ENCODE measurements around the gene CD93.

CD93 gene

GRCh38 chr20:23123886-23124285 lies 37.8 kb upstream of the CD93 start:
- H3K27me3 Mint-ChIP-seq = peaks cover 31% of the 10 kb centered on the region
- no peaks in the 10 kb centered on the region for H3K4me1 Mint-ChIP-seq
- ATAC-seq = no peak
- H3K36me3 Mint-ChIP-seq = no peaks in the 10 kb centered on the region
- no peaks in the 10 kb centered on the region for H3K9me3 Mint-ChIP-seq
- H3K4me3 Mint-ChIP-seq = no peak overlapping the region
- no peak overlapping the region for H3K27ac Mint-ChIP-seq

GRCh38 chr20:23122796-23123655 lies 36.9 kb upstream of the CD93 start:
- no peak for ATAC-seq
- Mint-ChIP-seq H3K36me3 (no peaks in the 10 kb centered on the region), H3K27ac (no peak overlapping the region), H3K27me3 (peaks cover 33% of the 10 kb centered on the region), H3K4me1 (no peaks in the 10 kb centered on the region), H3K4me3 (no peak overlapping the region), H3K9me3 (no peaks in the 10 kb centered on the region)

GRCh38 chr20:23122321-23122720 lies 36.2 kb upstream of the CD93 start:
- Mint-ChIP-seq H3K27me3 (peaks cover 32% of the 10 kb centered on the region), H3K4me3 (no peak overlapping the region), H3K4me1 (no peaks in the 10 kb centered on the region), H3K9me3 (no peaks in the 10 kb centered on the region), H3K27ac (no peak overlapping the region), H3K36me3 (no peaks in the 10 kb centered on the region)
- ATAC-seq = no peak

- Mint-ChIP-seq H3K27me3 (peaks cover 27% of the 10 kb centered on the region), H3K4me3 (no peak overlapping the region), H3K36me3 (no peaks in the 10 kb centered on the region), H3K9me3 (no peaks in the 10 kb centered on the region), H3K27ac (no peak overlapping the region), H3K4me1 (no peaks in the 10 kb centered on the region)
- ATAC-seq = no peak
These were observed 35.7 kb upstream of the CD93 start for GRCh38 chr20:23121751-23122320.

- H3K27me3 Mint-ChIP-seq = peaks cover 22% of the 10 kb centered on the region
- no peaks in the 10 kb centered on the region for H3K4me1 Mint-ChIP-seq
- H3K9me3 Mint-ChIP-seq = no peaks in the 10 kb centered on the region
- no peaks in the 10 kb centered on the region for H3K36me3 Mint-ChIP-seq
- no peak for ATAC-seq
- no peak overlapping the region for H3K27ac Mint-ChIP-seq
- H3K4me3 Mint-ChIP-seq = no peak overlapping the region
These were observed 35.0 kb upstream of the CD93 start for GRCh38 chr20:23120936-23121750.

- Mint-ChIP-seq H3K27ac (no peak overlapping the region), H3K9me3 (no peaks in the 10 kb centered on the region), H3K4me1 (no peaks in the 10 kb centered on the region), H3K4me3 (no peak overlapping the region), H3K36me3 (no peaks in the 10 kb centered on the region), H3K27me3 (peaks cover 22% of the 10 kb centered on the region)
- no peak for ATAC-seq
These were observed 34.1 kb upstream of the CD93 start for GRCh38 chr20:23120261-23120660.

- Mint-ChIP-seq H3K4me3 (peak overlapping the region; percentile 7), H3K4me1 (no peaks in the 10 kb centered on the region), H3K27ac (no peak overlapping the region), H3K27me3 (peaks cover 22% of the 10 kb centered on the region), H3K9me3 (no peaks in the 10 kb centered on the region), H3K36me3 (no peaks in the 10 kb centered on the region)
- no peak for ATAC-seq
These were observed 33.5 kb upstream of the CD93 start for GRCh38 chr20:23119456-23120216.

GRCh38 chr20:23118766-23119165 lies 32.6 kb upstream of the CD93 start:
- Mint-ChIP-seq H3K27ac (no peak overlapping the region), H3K9me3 (no peaks in the 10 kb centered on the region), H3K36me3 (no peaks in the 10 kb centered on the region), H3K4me3 (no peak overlapping the region), H3K27me3 (peaks cover 22% of the 10 kb centered on the region), H3K4me1 (no peaks in the 10 kb centered on the region)
- ATAC-seq = no peak

GRCh38 chr20:23118144-23118543 lies 32.0 kb upstream of the CD93 start:
- Mint-ChIP-seq H3K27ac (no peak overlapping the region), H3K36me3 (no peaks in the 10 kb centered on the region), H3K27me3 (peaks cover 22% of the 10 kb centered on the region), H3K4me3 (no peak overlapping the region), H3K4me1 (no peaks in the 10 kb centered on the region), H3K9me3 (no peaks in the 10 kb centered on the region)
- no peak for ATAC-seq

GRCh38 chr20:23117738-23118137 lies 31.6 kb upstream of the CD93 start:
- Mint-ChIP-seq H3K36me3 (no peaks in the 10 kb centered on the region), H3K27me3 (peaks cover 22% of the 10 kb centered on the region), H3K4me1 (no peaks in the 10 kb centered on the region), H3K27ac (no peak overlapping the region), H3K9me3 (no peaks in the 10 kb centered on the region), H3K4me3 (no peak overlapping the region)
- ATAC-seq = no peak

- Mint-ChIP-seq H3K4me3 (no peak overlapping the region), H3K27me3 (peaks cover 22% of the 10 kb centered on the region), H3K4me1 (no peaks in the 10 kb centered on the region), H3K9me3 (no peaks in the 10 kb centered on the region), H3K36me3 (no peaks in the 10 kb centered on the region), H3K27ac (no peak overlapping the region)
- no peak for ATAC-seq
These were observed 30.4 kb upstream of the CD93 start for GRCh38 chr20:23116311-23117089.

GRCh38 chr20:23115822-23116221 lies 29.7 kb upstream of the CD93 start:
- no peaks in the 10 kb centered on the region for H3K36me3 Mint-ChIP-seq
- ATAC-seq = no peak

GRCh38 chr20:23114448-23115082 lies 28.4 kb upstream of the CD93 start:
- Mint-ChIP-seq H3K27ac (no peak overlapping the region), H3K27me3 (peaks cover 9% of the 10 kb centered on the region), H3K36me3 (no peaks in the 10 kb centered on the region), H3K9me3 (no peaks in the 10 kb centered on the region), H3K4me3 (no peak overlapping the region), H3K4me1 (no peaks in the 10 kb centered on the region)
- ATAC-seq = no peak

More at GRCh38 chr20:23115822-23116221, 29.7 kb upstream of the CD93 start:
- Mint-ChIP-seq H3K9me3 (no peaks in the 10 kb centered on the region), H3K27me3 (peaks cover 21% of the 10 kb centered on the region), H3K4me1 (no peaks in the 10 kb centered on the region), H3K4me3 (no peak overlapping the region), H3K27ac (no peak overlapping the region)

GRCh38 chr20:23114018-23114417 lies 27.9 kb upstream of the CD93 start:
- Mint-ChIP-seq H3K27me3 (peaks cover 3% of the 10 kb centered on the region), H3K4me3 (no peak overlapping the region), H3K9me3 (no peaks in the 10 kb centered on the region), H3K27ac (no peak overlapping the region), H3K4me1 (no peaks in the 10 kb centered on the region), H3K36me3 (no peaks in the 10 kb centered on the region)
- no peak for ATAC-seq

Measured in stimulated activated memory B cell treated with anti-CD40 and anti-IgM and Interleukin-4, amounts not matched to agents 10 μg/mL and 1 μg/mL and 100 μg/mL, for 72 hours (primary cell).